Panc1 (cell line): Measurements from ENCODE around the gene MEA1.

Experiments used
- CTCF ChIP-seq: fragments of 450-650 bp; IDR thresholded peaks from 2 replicates; pipeline ENCODE4 v1.5.1; 2017; ENCODE audit warnings: mild to moderate bottlenecking
- POLR2AphosphoS5 ChIP-seq: IDR thresholded peaks from 2 replicates; pipeline ENCODE4 v1.6.1; 2012; ENCODE audit warnings: mild to moderate bottlenecking, low read depth, low read length, moderate library complexity
- REST ChIP-seq, 2 experiments: IDR thresholded peaks; 2 replicates each; pipeline ENCODE4 v1.6.1; 2011 to 2012; ENCODE audit warnings: low read depth in 2 of 2, control low read depth in 1 of 2, low read length in 1 of 2, mild to moderate bottlenecking in 1 of 2, moderate library complexity in 1 of 2; ENCODE audit not compliant: insufficient read depth in 1 of 2

- TF ChIP-seq CTCF (no peak), POLR2AphosphoS5 (no peak), REST (IDR thresholded peaks at IDR 0.05; ENCODE audit: insufficient read depth in 1 of 2, low read depth in 2 of 2, low read length in 1 of 2) (no peak)
These were observed 726 bp upstream of the MEA1 start for GRCh38 chr6:43014434-43014909.
